Measurements from ENCODE around the gene TRHDE.

TRHDE gene

GRCh38 chr12:72448089-72448488 is 175.9 kb downstream of the TRHDE start:
- no peak overlapping the region for H3K4ac ChIP-seq (ENCODE audit: low read length)
- no peaks in the 10 kb centered on the region for H3K27me3 ChIP-seq (ENCODE audit: control insufficient read depth in 3 of 3, insufficient read depth in 3 of 3, low read depth in 1 of 3, low read length in 3 of 3)
- H3K23ac ChIP-seq (ENCODE audit: low read depth, low read length, poor library complexity) = no peak overlapping the region
- no peaks in the 10 kb centered on the region for H3K4me1 ChIP-seq (ENCODE audit: control insufficient read depth in 2 of 2, insufficient read depth in 1 of 2, low read depth in 1 of 2, low read length in 2 of 2)
- no peaks in the 10 kb centered on the region for H3K36me3 ChIP-seq (replicated peaks in 1 of 2; ENCODE audit: control insufficient read depth in 2 of 2, insufficient read depth in 2 of 2, low read length in 2 of 2)
- no peak overlapping the region for H2BK120ac ChIP-seq (ENCODE audit: low read depth, low read length)
- H2BK12ac ChIP-seq (ENCODE audit: low read length) = no peak overlapping the region
- no peak overlapping the region for H3K4me3 ChIP-seq (ENCODE audit: low read length in 2 of 2)
- no peak overlapping the region for H3K27ac ChIP-seq (replicated peaks; ENCODE audit: low read length)
- DNase-seq (ENCODE audit: low spot score) = no peak
- no CpG with 5 or more reads among the region's 1 CpG for WGBS, 2 donors (ENCODE audit: extremely low coverage in 2 of 2, insufficient read length in 2 of 2, insufficient replicate concordance in 1 of 2)
- no peak overlapping the region for H2AFZ ChIP-seq (ENCODE audit: low read length)
- H3K79me1 ChIP-seq (ENCODE audit: low read depth, low read length) = no peaks in the 10 kb centered on the region
- H4K8ac ChIP-seq (ENCODE audit: low read depth, low read length) = no peak overlapping the region
- no peak overlapping the region for H2BK5ac ChIP-seq (ENCODE audit: low read length)
- no peak overlapping the region for H3K9ac ChIP-seq (ENCODE audit: low read depth, low read length, poor library complexity)
- no peak overlapping the region for H2BK15ac ChIP-seq (ENCODE audit: low read length)
- H3K4me2 ChIP-seq (ENCODE audit: insufficient read depth, low read length, poor library complexity, severe bottlenecking) = no peak overlapping the region
- no peak overlapping the region for H3K14ac ChIP-seq (ENCODE audit: low read length)
- H4K91ac ChIP-seq (ENCODE audit: low read depth, low read length, poor library complexity) = no peak overlapping the region
- no peak overlapping the region for H2AK5ac ChIP-seq (ENCODE audit: low read depth, low read length)
- H3K9me3 ChIP-seq (replicated peaks in 1 of 2; ENCODE audit: control insufficient read depth in 2 of 2, insufficient read depth in 1 of 2, low read depth in 1 of 2, low read length in 2 of 2) = peaks cover 0 to 5% of the 10 kb centered on the region in 2 donors
- H3K18ac ChIP-seq (ENCODE audit: low read length) = no peak overlapping the region

- H2BK12ac ChIP-seq (ENCODE audit: low read length) = no peak overlapping the region
- H3K27ac ChIP-seq (replicated peaks; ENCODE audit: low read length) = no peak overlapping the region
- H4K8ac ChIP-seq (ENCODE audit: low read depth, low read length) = no peak overlapping the region
- no peak overlapping the region for H4K91ac ChIP-seq (ENCODE audit: low read depth, low read length, poor library complexity)
- H3K27me3 ChIP-seq (ENCODE audit: control insufficient read depth in 3 of 3, insufficient read depth in 3 of 3, low read depth in 1 of 3, low read length in 3 of 3) = no peaks in the 10 kb centered on the region
- H3K14ac ChIP-seq (ENCODE audit: low read length) = no peak overlapping the region
- no peak overlapping the region for H3K9ac ChIP-seq (ENCODE audit: low read depth, low read length, poor library complexity)
- H3K4me1 ChIP-seq (ENCODE audit: control insufficient read depth in 2 of 2, insufficient read depth in 1 of 2, low read depth in 1 of 2, low read length in 2 of 2) = no peaks in the 10 kb centered on the region
- no peak overlapping the region for H2AFZ ChIP-seq (ENCODE audit: low read length)
- H3K36me3 ChIP-seq (replicated peaks in 1 of 2; ENCODE audit: control insufficient read depth in 2 of 2, insufficient read depth in 2 of 2, low read length in 2 of 2) = no peaks in the 10 kb centered on the region
- WGBS, 2 donors (ENCODE audit: extremely low coverage in 2 of 2, insufficient read length in 2 of 2, insufficient replicate concordance in 1 of 2) = no CpG with 5 or more reads among the region's 2 CpGs
- H3K4me2 ChIP-seq (ENCODE audit: insufficient read depth, low read length, poor library complexity, severe bottlenecking) = no peak overlapping the region
- no peak overlapping the region for H3K23ac ChIP-seq (ENCODE audit: low read depth, low read length, poor library complexity)
- no peak overlapping the region for H3K18ac ChIP-seq (ENCODE audit: low read length)
- DNase-seq (ENCODE audit: low spot score) = no peak
- H2BK5ac ChIP-seq (ENCODE audit: low read length) = no peak overlapping the region
- no peak overlapping the region for H3K4ac ChIP-seq (ENCODE audit: low read length)
- no peak overlapping the region for H3K4me3 ChIP-seq (ENCODE audit: low read length in 2 of 2)
- H2BK15ac ChIP-seq (ENCODE audit: low read length) = no peak overlapping the region
- H2BK120ac ChIP-seq (ENCODE audit: low read depth, low read length) = no peak overlapping the region
- H3K9me3 ChIP-seq (replicated peaks in 1 of 2; ENCODE audit: control insufficient read depth in 2 of 2, insufficient read depth in 1 of 2, low read depth in 1 of 2, low read length in 2 of 2) = peaks cover 3 to 10% of the 10 kb centered on the region in 2 donors
- H3K79me1 ChIP-seq (ENCODE audit: low read depth, low read length) = no peaks in the 10 kb centered on the region
- no peak overlapping the region for H2AK5ac ChIP-seq (ENCODE audit: low read depth, low read length)
These were observed 176.6 kb downstream of the TRHDE start for GRCh38 chr12:72448805-72449204.

GRCh38 chr12:72453066-72453465 is 180.9 kb downstream of the TRHDE start:
- no peak overlapping the region for H3K23ac ChIP-seq (ENCODE audit: low read depth, low read length, poor library complexity)
- no peak overlapping the region for H2AK5ac ChIP-seq (ENCODE audit: low read depth, low read length)
- no peak overlapping the region for H3K9ac ChIP-seq (ENCODE audit: low read depth, low read length, poor library complexity)
- no peaks in the 10 kb centered on the region for H3K27me3 ChIP-seq (ENCODE audit: control insufficient read depth in 3 of 3, insufficient read depth in 3 of 3, low read depth in 1 of 3, low read length in 3 of 3)
- H3K27ac ChIP-seq (replicated peaks; ENCODE audit: low read length) = no peak overlapping the region
- H4K8ac ChIP-seq (ENCODE audit: low read depth, low read length) = no peak overlapping the region
- DNase-seq (ENCODE audit: low spot score) = no peak
- H3K9me3 ChIP-seq (replicated peaks in 1 of 2; ENCODE audit: control insufficient read depth in 2 of 2, insufficient read depth in 1 of 2, low read depth in 1 of 2, low read length in 2 of 2) = peaks cover 3 to 13% of the 10 kb centered on the region in 2 donors
- H3K4ac ChIP-seq (ENCODE audit: low read length) = no peak overlapping the region
- no peak overlapping the region for H4K91ac ChIP-seq (ENCODE audit: low read depth, low read length, poor library complexity)
- H3K36me3 ChIP-seq (replicated peaks in 1 of 2; ENCODE audit: control insufficient read depth in 2 of 2, insufficient read depth in 2 of 2, low read length in 2 of 2) = no peaks in the 10 kb centered on the region
- no peaks in the 10 kb centered on the region for H3K79me1 ChIP-seq (ENCODE audit: low read depth, low read length)
- H2BK120ac ChIP-seq (ENCODE audit: low read depth, low read length) = no peak overlapping the region
- H3K4me3 ChIP-seq (ENCODE audit: low read length in 2 of 2) = no peak overlapping the region
- no peak overlapping the region for H2BK5ac ChIP-seq (ENCODE audit: low read length)
- no peak overlapping the region for H3K4me2 ChIP-seq (ENCODE audit: insufficient read depth, low read length, poor library complexity, severe bottlenecking)
- H2BK12ac ChIP-seq (ENCODE audit: low read length) = no peak overlapping the region
- no peak overlapping the region for H2AFZ ChIP-seq (ENCODE audit: low read length)
- no peak overlapping the region for H3K18ac ChIP-seq (ENCODE audit: low read length)
- H2BK15ac ChIP-seq (ENCODE audit: low read length) = no peak overlapping the region
- H3K14ac ChIP-seq (ENCODE audit: low read length) = no peak overlapping the region
- H3K4me1 ChIP-seq (ENCODE audit: control insufficient read depth in 2 of 2, insufficient read depth in 1 of 2, low read depth in 1 of 2, low read length in 2 of 2) = no peaks in the 10 kb centered on the region

GRCh38 chr12:72453550-72453949 is 181.4 kb downstream of the TRHDE start:
- no CpG with 5 or more reads among the region's 2 CpGs for WGBS, 2 donors (ENCODE audit: extremely low coverage in 2 of 2, insufficient read length in 2 of 2, insufficient replicate concordance in 1 of 2)
- Histone ChIP-seq H3K27me3 (ENCODE audit: control insufficient read depth in 3 of 3, insufficient read depth in 3 of 3, low read depth in 1 of 3, low read length in 3 of 3) (no peaks in the 10 kb centered on the region), H3K9ac (ENCODE audit: low read depth, low read length, poor library complexity) (no peak overlapping the region), H2BK5ac (ENCODE audit: low read length) (no peak overlapping the region), H2BK15ac (ENCODE audit: low read length) (no peak overlapping the region), H3K4ac (ENCODE audit: low read length) (no peak overlapping the region), H2BK12ac (ENCODE audit: low read length) (no peak overlapping the region), H3K4me2 (ENCODE audit: insufficient read depth, low read length, poor library complexity, severe bottlenecking) (no peak overlapping the region), H2AK5ac (ENCODE audit: low read depth, low read length) (no peak overlapping the region), H3K79me1 (ENCODE audit: low read depth, low read length) (no peaks in the 10 kb centered on the region), H3K36me3 (replicated peaks in 1 of 2; ENCODE audit: control insufficient read depth in 2 of 2, insufficient read depth in 2 of 2, low read length in 2 of 2) (no peaks in the 10 kb centered on the region), H4K8ac (ENCODE audit: low read depth, low read length) (no peak overlapping the region), H2AFZ (ENCODE audit: low read length) (no peak overlapping the region), H3K23ac (ENCODE audit: low read depth, low read length, poor library complexity) (no peak overlapping the region), H3K18ac (ENCODE audit: low read length) (no peak overlapping the region), H3K9me3 (replicated peaks in 1 of 2; ENCODE audit: control insufficient read depth in 2 of 2, insufficient read depth in 1 of 2, low read depth in 1 of 2, low read length in 2 of 2) (peaks cover 3 to 13% of the 10 kb centered on the region in 2 donors), H3K4me3 (ENCODE audit: low read length in 2 of 2) (no peak overlapping the region), H3K27ac (replicated peaks; ENCODE audit: low read length) (no peak overlapping the region), H2BK120ac (ENCODE audit: low read depth, low read length) (no peak overlapping the region), H3K4me1 (ENCODE audit: control insufficient read depth in 2 of 2, insufficient read depth in 1 of 2, low read depth in 1 of 2, low read length in 2 of 2) (no peaks in the 10 kb centered on the region), H4K91ac (ENCODE audit: low read depth, low read length, poor library complexity) (no peak overlapping the region), H3K14ac (ENCODE audit: low read length) (no peak overlapping the region)
- DNase-seq (ENCODE audit: low spot score) = no peak

All from neuronal stem cell (in vitro differentiated cells).